NCI-H69 (cell line): ENCODE measurements around the gene KRTAP17-1.
A peak's percentile ranks its signal among the peaks of the same experiment; 100 is the strongest.
"Not testable (repeated sequence)": the region's sequence is repeated elsewhere in the genome, so short reads cannot be mapped to it uniquely, and the experiment has no call there.

ENCODE experiments used
- DNase-seq: peaks from one replicate; lab custom pipeline; 2025; lab: John Stamatoyannopoulos, UW

KRTAP17-1 gene, protein sequence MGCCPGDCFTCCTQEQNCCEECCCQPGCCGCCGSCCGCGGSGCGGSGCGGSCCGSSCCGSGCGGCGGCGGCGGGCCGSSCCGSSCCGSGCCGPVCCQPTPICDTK

DNA sequence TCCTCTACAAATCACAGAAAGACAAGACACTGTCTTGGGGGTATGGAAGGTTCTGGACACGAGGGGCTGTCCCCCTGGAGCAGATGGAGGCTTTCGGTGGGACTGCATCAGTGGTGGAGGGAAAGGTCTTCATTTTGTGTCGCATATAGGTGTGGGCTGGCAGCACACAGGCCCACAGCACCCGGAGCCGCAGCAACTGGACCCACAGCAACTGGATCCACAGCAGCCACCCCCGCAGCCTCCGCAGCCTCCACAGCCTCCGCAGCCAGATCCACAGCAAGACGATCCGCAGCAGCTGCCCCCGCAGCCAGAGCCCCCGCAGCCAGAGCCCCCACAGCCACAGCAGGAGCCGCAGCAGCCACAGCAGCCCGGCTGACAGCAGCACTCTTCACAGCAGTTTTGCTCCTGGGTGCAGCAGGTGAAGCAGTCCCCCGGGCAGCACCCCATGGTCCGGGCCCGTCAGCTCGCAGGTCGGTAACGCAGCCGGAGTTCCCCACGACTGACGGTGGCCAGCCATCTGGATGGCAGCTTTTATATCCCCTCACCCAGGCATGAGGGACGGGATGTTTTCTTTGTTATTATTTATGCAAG lies at the start of gene KRTAP17-1:
Gene KRTAP17-1 (minus strand): TSS at position 507 of the 591 bp plus-strand sequence. CDS start 60 bp downstream, at position 447.
- no peak for DNase-seq

DNA sequence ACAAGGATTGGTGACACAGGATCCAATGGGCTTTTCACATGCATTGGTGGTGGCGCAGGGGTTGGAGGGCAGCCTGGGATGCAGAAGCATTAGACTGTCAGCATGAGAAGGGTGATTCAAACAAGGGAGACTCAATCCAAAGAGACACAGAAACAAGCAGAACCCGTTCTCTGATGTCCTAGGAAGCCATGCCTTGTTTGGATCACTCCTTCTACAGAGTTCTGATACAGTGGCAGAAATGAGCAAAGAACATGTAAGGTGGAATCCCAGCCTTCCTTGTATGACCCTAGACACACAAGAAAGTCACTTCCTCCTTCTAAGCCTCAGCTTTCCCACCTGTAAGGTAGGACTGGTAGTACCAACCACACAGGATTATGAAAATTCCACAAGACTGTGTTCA lies 48.4 kb upstream of the KRTAP17-1 start:
- DNase-seq = no peak

DNA sequence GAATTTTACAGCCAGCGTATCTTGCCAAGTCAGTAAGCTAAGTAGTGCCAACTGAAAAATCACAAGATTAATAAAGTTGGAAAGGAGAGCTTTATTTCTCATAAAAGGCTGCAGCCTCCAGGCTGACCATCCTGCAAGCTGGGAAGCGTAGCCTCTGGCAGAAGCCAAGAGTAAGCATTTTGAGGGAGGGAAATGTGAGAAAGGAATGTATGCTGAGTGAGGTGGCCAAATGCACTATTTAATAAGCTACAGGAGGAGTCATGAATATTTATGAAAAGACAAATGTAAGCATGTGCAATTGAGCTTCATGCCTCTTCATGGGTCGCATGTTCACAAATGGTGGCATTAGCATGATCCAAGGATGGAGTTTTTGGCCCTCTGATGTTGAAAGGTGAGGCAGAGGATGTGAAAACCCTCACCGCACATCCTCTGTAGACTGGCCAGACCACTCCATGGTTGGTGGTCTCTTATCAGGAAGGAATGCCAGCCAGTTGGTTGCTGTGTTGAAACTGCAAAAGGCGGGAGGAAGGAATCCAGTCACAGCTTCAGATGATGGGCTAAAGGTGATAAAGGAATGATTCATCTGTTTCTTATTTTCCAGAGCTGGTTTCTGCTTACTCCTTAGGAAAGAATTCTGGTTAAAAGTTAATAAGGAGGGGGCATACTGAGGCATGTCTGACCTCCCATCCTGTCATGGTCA lies 44.9 kb upstream of the KRTAP17-1 start:
- DNase-seq = no peak

DNA sequence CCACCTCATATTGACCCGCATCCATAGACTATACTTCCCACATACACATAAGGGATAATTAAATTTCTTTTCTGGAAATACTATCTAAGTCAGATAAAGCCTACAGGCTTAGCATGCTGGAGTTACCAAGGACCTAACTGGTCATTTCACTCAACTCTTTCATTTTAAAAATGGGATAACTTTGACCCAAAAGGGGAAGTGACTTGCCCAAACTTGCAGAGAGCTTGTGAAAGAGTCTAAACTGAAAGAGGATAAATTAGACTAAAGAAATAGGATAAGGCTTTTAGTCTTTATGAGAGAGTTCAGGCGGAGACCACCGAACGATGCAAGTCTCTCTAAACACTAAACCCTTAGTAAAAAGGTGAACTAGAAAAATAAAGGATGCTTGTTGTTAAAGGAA lies 39.0 kb upstream of the KRTAP17-1 start:
- DNase-seq = no peak

DNA sequence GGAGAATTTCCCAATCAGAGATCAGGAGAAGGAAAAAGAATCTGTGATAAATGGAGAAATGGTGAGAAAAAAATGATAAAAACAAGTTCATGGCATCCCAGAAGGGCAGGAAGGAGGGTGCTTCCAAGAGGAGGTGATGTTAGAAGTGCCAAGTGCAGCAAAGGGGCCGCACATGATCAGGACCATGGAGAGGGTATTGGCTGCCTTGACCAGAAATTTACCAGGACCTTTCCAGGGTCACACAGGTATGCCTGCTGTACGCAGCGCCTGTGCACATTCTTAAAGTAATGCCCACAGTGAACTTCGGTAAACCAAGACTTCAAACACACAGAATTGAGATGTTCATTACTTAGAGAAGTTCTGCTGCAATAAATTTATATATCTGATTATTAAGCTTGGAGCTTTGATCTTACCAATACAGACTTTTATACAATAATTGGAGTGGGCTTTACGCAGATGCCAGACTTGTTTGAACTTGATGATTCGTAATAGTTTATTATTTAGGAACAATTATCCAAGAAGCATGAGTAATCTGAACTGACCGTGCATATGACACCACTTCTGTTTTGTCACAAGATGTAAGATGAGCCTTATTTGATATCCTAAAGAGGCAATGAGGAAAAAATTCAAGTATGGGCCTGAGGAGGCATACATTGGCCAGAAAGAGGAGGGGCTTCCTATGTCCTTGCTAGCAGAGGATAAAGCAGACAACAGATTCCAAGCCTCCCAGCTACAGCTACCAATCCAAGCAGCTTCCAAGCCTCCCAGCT lies 37.3 kb upstream of the KRTAP17-1 start:
- no peak for DNase-seq

DNA sequence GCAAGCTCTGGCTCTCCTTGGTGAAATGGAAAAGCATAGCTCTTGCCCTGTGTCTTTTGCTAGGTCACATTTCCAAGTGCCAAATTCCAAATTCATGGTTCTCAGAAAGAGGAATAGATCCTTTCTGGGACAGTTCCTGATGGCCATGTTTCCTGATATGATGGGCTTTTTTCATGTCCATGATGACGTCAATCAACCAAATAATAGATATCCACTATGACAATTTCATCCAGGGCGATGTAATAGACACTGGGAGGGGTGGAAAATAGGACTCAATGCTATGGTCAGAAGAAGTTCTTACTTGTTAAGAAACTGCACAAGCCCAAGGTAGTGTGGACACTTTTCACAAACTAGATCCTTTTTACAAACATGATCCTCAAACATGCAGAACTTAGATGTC lies 35.7 kb upstream of the KRTAP17-1 start:
- DNase-seq = no peak

DNA sequence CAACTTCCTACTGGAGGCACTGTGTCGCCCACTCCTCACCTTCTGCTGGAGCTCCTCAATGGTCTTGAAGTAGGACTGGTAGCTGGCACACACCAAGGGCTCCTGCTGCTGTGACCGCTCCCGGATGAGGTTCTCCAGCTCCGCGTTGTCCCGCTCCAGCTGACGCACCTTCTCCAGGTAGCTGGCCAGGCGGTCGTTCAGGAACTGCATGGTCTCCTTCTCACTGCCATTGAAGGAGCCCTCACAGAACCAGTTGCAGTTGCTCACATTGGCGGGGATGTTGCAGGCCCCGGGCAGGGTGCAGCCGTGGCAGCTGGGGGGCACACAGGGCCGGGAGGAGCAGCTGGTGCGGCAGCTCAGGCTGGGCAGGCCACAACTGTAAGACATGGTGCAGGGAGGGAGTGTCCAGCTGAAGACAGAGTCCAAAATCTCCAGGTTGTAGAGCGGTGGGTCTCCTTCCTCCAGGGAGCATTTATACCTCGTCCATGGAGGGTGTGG lies 34.9 kb upstream of the KRTAP17-1 start, which contains the start of gene KRT33A:
Gene KRT33A (minus strand): TSS at position 448 of the 498 bp plus-strand sequence. CDS start 61 bp downstream, at position 387.
- not testable (repeated sequence) for DNase-seq

DNA sequence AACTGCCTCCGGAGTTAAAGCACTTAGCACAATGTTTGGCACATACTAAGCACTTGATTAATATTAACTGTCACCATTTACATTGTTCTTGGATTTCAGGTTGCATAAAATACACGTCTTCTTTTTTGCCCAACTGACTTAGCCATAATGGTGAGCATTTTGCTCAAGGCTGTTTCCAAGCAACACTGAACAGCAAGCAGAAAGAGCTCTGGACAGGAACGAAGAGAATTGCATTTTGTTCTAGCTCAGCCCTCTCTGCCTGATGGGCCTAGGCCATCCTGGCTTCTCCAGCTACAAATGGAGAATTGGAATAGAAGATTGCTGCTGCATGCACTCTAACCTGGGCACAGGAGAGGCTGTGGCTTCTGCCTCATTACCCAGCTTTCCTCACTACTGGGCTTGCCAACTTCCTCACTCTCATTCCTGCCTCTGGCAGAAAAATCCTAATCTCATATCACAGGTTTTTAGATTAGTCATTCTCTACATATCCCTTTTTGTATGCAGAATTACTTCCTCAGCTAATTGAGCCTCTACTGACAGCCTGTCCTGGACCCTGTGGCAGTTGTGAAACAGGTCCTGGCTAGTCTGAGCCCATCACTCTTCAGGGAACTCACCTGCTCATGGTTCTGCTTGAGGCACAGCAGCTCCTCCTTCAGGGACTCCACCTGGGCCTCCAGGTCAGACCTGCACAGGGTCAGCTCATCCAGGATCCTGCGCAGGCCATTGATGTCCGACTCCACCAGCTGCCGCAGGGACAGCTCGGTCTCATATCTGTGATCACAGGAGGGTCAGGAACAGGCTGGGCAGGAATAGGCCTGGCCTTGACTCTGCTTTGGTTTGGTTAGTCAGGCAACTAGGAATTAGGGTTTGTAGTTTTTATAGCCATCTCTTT lies 32.6 kb upstream of the KRTAP17-1 start:
- no peak for DNase-seq

DNA sequence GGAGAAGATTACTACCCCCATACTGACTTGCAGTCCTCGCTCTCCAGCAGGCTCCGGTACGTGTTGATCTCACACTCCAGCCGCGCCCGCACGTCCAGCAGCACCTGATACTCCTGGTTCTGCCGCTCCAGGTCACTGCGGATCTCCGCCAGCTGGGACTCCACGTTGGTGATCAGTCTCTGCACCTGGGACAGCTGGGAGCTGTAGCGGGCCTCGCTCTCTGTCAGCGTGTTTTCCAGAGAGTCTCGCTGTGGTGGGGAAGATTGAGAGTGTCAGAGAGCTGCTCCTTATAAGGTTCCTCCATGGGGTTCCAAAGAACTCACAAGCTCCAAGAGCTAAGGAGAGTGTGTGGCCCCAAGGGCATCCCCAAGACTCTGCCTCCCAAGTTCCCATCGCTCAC lies 30.9 kb upstream of the KRTAP17-1 start:
- not testable (repeated sequence) for DNase-seq

DNA sequence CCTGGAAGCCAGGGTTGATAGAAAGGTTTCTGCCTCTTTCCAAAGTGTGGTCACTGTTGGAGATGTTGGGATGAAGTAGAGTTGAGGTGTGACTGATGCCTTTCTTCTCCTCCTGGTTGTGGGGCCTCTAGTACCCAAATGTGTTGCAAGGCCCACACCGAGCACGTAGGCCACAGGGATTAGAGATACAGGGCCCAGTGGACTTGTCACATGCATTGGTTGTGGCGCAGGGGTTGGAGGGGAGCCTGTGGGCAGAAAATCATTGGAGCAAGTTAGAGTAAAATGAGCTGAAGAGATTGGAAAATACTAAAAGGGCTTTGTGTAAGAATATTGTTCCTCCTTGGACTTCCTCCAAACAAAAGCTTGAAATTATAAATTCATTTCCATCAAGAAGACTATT lies 30.5 kb upstream of the KRTAP17-1 start:
- DNase-seq = no peak

DNA sequence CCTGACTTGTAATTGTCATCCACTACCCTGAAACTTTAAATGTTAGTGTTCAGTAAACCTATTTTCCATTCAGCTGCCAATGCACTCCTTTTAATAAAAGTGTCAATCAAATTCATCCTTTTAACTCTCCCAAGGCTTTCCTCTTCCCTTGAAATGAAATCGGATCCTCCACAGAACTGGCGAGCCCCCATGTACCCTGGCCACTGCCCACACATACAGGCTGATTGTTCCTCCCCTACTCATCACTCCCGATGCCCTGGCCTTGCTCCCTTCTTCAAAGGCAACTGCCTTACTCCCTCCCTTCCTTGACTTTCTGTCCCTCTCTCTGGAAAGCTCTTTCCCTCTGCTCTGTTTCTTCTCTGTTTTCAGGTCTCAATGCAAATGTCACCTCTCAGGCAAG lies 27.5 kb upstream of the KRTAP17-1 start:
- DNase-seq = no peak

DNA sequence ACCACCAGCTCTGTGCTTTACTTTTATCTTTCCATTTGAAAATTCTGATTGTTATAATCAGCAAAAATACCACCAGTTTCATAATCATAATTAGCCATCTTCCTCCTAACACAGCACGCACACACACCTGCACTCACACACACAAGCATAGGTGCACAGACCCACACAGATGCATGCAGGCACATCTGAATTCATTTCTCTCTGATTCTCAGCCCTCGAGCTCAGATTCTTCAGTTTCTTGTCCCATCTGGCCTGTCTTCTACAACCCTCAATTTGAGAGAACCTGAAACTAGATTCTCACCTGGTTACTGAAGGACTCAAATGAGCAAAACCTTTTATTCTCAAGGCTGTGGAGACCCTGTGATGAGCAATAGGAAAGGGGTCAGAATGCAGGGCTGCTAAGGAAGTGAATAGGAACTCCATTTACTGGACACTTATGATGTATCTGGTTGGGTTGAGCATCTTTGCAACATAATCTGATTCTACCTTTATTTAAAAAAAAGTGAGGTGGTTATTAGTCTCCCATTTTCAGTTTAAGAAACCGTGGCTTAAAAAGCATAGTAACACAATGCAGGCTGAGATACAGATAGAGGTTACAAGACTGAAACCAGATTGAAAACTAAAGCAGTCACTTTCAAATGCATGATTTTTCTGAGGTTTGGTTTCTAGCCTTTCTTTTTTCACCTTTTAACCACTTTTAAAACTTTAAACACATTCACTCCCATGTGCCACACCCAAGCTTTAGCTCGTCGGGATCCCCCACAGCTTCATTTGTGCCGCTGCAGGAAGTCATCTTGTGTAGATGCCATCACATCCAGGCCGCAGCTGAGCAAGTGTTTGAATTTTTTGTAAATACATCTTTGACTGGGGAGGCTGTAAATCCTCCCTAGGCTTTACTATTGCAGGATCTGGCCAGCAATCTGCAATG lies 25.7 kb upstream of the KRTAP17-1 start:
- DNase-seq = no peak

DNA sequence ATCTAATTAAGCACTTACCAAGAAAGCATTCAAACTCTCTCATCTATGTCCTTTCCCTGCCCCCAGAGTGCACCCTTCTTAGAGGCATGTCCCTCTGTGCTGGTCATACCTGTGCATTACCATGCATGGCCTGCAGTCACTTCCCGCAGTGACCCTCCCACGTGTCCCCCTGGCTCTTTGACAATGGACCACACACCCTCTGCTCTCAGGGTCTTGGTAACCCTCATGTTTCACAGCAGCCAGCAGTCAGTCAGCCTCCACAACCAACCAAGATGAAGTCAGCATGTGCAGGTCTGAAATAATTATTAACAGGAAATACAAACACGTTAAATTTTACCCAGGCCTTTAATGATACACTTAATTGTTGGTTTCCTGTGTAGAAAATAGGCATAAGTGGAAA lies 25.0 kb upstream of the KRTAP17-1 start:
- no peak for DNase-seq

DNA sequence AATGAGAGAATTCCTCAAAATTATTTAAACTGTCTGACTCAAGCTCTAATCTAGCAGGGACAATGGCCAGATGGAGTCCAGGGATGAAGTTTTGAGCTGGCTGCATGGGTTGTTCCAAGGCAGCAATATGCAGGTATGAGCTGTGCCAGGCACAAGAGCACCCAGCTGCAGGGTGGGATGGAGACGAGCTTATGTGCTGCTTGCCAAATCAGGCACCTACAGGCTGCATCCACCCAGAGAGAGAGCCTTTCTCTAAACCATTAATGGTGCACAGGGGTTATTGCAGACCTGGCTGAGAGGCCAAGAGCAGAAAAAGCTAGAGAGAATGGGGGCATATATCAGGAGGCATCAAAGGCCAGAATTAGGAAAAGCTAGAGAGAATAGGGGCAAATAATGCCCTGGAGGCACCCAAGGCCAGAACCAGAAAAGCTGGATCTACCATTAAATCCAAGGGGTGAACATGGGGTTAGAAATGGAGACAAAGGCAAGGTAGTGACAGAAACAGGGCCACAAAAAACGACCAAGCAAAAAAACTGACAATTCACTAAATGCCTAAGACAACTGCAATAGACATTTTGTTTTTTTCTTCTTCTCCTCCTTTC lies 24.2 kb upstream of the KRTAP17-1 start:
- no peak for DNase-seq

DNA sequence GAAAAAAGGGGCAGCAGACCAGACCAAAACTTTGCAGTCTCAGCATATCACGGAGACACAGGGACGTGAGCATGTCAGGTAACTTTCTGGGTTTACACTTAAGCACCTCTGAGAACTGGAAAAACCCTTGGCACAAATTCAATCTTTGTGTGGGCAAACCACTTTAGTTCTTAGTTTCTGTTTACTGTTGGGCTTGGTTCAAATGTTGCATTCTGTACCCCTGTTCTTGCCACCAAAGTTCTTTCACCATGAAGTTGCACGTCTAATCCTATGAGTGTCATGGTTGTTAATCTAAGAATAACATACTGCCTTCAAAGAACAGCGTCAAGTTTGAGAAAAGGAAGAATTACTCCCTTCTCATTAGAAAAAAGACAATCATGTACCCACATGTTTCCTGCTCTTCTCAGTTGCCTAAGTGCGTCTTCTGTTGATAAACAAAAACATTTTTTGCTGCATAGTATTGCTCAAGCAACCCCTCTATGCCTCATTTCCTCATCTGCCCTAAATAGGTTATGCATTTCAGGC lies 23.5 kb upstream of the KRTAP17-1 start:
- no peak for DNase-seq

DNA sequence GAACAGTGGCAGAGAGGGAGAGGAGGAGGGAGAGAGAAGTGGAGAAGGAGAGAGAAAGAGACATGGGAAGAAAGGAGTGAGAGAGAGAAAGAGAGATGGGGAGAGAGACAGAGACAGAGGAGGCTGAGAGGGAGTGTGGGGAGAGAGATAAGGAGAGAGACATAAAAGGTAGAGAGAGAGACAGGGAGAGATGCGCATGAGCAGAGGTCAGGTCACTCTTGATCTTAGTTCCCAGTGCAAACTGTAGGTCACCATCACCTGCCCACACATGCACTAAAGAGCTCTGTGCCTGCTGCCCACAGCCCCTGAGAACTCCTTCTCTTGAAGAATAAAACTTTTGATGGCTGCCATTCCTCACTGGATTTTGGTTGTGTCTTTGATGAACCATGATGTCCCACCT lies 20.2 kb upstream of the KRTAP17-1 start:
- no peak for DNase-seq

DNA sequence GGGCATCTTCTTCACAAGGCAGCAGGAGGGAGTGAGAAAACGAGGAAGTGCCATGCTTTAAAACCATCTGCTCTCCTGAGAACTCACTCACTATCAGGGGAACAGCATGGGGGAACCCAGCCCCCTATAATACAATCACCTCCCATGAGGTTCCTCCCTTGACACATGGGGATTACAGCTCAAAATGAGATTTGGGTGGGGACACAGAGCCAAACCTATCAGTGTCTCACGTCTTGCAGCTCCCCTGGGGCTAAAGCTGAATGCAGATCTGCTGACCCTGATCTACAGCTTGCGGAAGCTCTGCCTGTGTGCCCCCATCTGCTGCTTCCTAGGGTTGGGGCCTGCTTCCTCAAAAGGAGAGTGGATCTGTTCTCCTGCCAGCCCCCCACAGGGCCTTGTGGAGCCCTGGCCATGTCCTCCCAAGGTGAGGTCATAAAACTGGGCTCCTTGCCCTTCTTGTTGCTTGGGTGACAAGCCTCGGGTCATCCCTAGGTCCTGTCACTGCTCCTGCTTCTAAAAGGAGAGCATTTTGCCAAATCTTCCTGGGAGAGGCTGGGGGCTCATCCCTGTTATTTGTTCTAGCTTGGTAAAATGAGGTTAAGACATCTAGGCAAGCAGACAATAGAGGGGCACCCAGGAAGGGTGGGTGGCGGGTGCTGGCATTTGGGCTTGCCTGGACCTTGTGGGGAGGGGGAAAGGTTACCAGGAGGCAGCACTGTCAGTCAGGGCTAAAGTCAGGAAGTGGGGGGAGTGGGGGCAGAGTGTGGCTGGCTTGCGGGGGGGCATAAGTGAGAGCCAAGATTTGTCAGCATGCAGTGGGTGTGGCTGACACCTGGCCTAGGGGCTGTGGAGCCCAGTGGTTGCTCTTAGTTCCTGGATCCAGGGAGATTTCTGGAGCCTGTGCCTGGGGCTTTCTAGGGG lies 19.1 kb upstream of the KRTAP17-1 start:
- peak; percentile 22 for DNase-seq

DNA sequence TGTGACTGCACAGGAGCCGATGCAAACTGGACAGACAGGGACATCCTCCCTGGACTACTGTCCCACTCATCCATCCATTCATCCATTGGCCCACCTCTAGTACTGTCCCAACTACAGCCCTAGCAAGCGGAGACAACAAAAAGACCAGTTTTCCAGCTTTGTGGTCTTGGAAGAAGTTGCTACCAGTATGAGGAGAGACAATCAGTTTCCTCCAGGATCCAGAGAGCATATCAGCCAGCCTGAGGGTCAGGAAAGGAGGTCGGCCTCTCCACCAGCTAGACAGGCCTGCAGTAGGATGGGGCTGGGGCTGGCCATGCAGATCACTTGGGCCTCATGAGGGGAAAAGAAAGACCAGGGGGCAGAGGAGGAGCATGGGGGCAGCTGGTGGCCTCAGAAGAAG lies 18.3 kb upstream of the KRTAP17-1 start:
- no peak for DNase-seq

DNA sequence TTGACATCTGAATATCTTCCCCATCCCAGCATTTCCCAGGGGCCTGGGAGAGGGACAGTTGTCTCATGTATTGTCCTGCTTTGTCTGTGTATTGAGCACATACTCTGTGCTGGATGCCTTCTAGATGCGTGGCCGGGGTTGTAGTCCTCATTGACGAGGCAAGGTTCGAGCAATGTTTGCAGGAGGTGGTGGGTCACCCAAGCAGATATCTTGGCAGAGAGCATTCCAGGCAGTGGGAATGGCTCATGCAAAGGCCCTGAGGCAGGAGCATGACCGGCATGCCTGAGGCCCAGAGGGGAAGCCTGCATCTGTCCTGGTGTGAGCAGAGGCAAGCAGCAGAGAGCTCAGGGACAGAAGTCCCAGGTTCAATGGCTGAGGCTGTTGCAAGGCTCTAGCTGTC lies 17.6 kb upstream of the KRTAP17-1 start:
- DNase-seq = no peak
